ENCODE results near the gene SLC35D3.
"Not testable (repeated sequence)": the region's sequence is repeated elsewhere in the genome, so short reads cannot be mapped to it uniquely, and the experiment has no call there.

SLC35D3 gene

DNA sequence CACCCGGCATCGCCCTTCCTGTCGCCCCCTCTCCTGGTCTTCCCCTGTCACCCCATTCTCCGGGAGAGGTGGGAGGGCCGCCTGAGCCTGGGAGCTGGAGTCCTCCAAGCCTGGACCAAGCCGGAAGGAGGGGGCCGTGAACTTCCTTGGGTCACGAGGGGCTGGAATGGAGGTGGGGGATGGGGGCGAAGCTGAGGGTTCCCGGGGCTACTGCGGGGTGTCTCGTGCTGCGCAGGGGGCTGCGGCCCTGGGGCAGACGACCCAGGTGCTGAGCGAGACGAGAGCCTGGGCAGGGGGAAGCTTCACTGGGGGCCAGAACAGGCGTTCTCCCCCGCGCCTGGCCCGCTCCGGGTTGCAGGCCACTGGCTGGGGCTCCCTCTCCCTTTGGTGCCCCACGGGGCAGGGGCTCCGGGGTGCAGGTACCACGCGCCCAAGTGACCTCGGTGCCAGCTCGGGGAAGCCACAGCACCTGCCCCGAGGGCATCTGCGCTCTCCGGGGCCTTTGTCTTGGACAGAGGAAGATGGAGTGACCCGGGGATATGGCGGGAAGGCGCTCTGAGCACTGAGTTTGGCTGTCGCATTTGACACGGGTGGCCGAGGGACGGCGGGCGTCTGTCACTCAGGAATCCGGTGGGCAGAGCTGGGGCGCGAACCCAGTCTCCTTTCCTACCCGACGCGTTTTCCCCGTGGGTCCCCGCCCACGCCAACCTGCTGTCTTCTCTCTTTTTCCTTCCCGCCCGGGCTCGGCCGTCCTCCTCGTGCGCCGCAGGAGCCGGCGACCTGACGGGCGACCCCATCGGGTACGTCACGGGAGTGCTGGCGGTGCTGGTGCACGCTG is 1.2 kb downstream of the SLC35D3 start:
- no peak for DNase-seq

DNA sequence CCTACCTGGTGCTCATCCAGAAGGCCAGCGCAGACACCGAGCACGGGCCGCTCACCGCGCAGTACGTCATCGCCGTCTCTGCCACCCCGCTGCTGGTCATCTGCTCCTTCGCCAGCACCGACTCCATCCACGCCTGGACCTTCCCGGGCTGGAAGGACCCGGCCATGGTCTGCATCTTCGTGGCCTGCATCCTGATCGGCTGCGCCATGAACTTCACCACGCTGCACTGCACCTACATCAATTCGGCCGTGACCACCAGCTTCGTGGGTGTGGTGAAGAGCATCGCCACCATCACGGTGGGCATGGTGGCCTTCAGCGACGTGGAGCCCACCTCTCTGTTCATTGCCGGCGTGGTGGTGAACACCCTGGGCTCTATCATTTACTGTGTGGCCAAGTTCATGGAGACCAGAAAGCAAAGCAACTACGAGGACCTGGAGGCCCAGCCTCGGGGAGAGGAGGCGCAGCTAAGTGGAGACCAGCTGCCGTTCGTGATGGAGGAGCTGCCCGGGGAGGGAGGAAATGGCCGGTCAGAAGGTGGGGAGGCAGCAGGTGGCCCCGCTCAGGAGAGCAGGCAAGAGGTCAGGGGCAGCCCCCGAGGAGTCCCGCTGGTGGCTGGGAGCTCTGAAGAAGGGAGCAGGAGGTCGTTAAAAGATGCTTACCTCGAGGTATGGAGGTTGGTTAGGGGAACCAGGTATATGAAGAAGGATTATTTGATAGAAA is 2.0 kb downstream of the SLC35D3 start:
- no peak for DNase-seq

GRCh38 chr6:136926383-136926782 is 4.3 kb downstream of the SLC35D3 start:
- no peak for DNase-seq

GRCh38 chr6:136927292-136927691 is 5.2 kb downstream of the SLC35D3 start:
- no peak for DNase-seq

DNA sequence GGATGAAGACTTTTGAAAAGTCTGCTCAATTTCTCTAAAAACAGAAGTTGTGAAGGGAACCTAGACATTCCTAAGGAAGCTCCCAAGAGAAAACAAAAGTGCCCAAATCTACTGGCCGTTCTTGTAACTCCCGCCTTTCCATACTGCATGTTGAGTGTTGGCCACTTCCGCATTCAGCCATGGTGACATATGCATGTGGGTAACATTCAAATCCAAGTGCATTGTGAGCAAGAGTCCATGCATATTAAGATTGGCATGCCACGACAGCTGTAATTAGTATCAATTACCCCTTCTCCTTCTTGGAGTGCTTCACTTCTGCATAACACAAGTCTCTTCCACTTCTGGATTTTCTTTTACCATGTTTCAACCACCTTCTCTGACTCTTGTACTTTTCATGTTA is 8.4 kb downstream of the SLC35D3 start:
- DNase-seq: no peak

GRCh38 chr6:136932599-136932998 is 10.5 kb downstream of the SLC35D3 start:
- DNase-seq: no peak

DNA sequence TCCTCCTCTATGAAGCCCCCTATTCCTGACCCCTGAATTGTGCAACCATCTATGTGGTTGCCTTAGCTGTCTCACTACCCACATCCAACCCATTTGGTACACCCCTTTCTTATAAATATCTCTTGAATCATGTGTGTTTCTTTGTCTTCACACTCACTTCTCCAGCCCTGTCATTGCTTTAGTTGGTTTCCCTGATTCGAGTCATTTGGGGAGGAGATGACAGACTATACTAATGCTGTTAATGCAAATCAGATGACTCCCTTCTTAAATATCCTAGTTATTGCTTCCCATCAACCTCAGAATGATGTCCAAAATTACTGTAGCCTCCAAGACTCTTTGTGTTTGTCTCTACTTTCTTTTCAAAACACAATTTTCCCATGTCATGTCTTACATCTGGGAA is 23.0 kb downstream of the SLC35D3 start:
- DNase-seq: no peak

GRCh38 chr6:136945711-136946121 is 23.6 kb downstream of the SLC35D3 start:
- no peak for DNase-seq

DNA sequence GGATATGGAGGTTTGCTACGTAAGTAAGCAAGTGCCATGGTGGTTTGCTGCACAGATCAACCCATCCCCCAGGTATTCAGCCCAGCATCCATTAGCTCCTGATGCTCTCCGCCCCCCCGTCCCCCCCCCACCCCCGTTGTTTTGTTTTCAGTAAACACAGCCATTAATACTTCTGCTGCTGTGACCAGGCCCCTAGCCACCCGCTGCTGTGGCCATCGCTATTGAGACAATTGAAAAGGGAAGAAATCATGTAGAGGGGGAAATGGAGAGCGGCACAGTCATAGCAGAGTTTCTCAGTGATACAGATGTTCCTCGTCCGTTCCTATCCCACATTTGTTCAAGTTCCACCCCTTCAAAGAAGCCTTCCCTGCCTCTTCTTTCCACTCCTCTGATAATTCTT is 24.9 kb downstream of the SLC35D3 start:
- no peak for DNase-seq

- DNase-seq: not testable (repeated sequence)
Measured at GRCh38 chr6:136949957-136950356, 27.9 kb downstream of the SLC35D3 start.

GRCh38 chr6:136950436-136951126 is 28.5 kb downstream of the SLC35D3 start:
- DNase-seq: no peak

GRCh38 chr6:136952714-136953260 is 30.7 kb downstream of the SLC35D3 start:
- no peak for DNase-seq

DNA sequence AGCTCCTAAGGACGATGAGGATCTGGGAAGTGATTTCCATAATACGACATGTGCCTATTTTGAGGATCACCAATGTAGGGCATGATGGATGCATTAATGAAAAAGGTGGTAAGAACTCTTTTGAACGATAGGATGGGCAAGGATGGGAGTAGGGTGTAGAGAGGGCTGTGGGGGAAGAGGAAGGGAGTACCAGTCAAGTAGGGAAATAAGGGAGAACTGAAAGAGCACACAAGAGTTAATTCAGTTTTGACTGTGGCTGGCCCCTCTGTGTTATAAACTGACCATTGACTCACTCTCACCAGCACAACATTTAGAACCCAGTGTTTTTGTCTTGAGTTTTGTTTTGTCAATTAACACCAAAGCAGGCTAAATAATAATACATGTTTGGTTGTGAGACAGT is 33.0 kb downstream of the SLC35D3 start:
- DNase-seq: no peak

DNA sequence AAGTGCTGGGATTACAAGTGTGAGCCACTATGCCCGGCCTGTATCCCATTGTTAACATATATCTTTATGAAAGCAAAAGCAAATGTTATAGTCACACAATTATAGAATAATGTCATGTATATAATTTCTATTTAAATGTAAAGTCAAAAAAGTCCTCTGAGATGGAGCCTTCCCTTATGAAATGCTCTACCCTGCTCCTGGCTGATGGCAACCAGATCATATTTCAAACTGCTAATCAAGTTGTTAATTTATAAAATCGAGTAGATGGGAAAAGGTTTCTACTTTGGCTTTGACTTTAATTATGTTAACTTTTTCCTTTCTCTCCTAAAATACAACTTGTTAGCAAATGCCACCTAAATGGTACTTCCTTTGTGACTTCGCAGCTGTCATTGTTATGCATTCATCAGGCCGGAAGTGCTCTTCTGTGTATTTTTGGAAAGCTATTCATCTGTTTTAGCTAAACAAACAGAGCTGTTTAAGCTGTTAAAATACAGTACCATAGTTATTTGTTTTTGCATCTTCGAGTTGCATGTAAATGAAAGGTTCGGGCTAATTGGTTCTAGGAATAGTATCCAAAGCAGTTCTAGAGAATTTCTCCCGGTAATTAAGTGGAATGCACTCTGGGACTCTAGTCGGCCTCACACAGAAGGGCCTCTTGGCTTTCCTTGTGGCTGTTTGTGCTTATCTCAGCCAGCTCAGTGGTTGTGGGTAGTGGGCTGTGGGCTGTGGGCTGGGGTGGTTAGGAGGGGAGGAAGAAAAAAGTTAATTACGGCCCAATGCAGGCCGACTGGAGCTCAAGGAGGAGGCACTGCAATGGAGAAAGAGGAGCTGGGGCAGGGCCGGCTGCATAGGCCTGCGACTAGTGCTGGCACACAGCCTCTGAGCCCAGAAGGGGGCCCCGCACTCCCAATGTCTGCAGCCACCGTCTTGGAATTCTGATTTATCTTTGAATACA is 34.8 kb downstream of the SLC35D3 start:
- DNase-seq: no peak

GRCh38 chr6:136958168-136958567 is 36.1 kb downstream of the SLC35D3 start:
- no peak for DNase-seq

DNA sequence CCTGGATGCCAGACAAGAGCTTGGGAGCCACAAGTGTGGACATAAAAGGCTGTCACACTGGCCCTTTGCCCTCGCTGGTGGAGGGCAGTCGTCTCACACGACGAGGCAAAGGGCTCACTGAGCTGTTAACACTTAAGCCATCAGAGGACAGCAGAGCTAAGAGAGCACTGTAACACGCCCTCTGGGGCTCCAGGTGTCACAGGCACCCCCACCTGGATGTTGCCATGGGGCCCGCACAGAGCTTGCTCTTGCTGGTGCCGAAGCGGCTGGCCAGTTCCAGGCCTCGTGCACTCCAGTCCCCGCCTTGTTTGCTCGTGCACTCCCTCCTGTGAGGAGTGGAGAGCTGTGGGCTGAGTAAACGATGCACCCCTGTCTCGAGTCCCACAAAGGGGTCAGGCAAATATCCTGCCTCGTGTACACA is 37.4 kb downstream of the SLC35D3 start:
- DNase-seq: no peak

DNA sequence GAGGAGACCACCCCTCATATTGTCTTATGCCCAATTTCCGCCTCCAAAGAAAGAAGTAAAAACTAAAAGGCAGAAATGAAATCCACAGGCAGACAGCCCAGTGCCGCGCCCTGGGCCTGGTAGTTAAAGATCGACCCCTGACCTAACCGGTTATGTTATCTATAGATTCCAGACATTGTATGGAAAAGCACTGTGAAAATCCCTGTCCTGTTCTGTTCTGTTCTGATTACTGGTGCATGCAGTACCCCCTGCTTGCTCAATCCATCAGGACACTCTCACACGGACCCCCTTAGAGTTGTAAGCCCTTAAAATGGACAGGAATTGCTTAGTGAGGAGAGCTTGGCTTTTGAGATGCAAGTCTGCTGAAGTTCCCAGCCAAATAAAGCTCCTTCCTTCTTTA is 37.8 kb downstream of the SLC35D3 start:
- DNase-seq: not testable (repeated sequence)

DNA sequence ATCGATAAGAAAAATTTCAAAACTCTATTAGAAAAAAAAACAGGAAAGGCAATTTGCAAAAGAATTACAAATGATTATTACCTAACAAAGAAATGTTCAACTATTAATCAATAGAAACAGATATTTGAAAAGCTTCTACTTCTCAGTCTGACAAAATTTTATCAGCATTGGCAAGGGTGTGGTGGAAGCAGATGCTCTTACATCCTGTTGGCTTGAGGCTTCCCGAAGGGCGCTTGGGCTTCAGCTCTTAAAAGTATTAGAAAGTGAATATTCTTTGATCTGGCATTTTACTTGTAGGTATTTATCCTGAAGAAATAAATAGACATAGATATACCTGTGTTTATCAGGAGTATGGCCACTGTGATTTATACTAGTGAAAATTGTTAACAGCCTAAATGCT is 38.7 kb downstream of the SLC35D3 start:
- no peak for DNase-seq

GRCh38 chr6:136961848-136962247 is 39.7 kb downstream of the SLC35D3 start:
- no peak for DNase-seq

GRCh38 chr6:136962661-136963060 is 40.6 kb downstream of the SLC35D3 start:
- no peak for DNase-seq

DNA sequence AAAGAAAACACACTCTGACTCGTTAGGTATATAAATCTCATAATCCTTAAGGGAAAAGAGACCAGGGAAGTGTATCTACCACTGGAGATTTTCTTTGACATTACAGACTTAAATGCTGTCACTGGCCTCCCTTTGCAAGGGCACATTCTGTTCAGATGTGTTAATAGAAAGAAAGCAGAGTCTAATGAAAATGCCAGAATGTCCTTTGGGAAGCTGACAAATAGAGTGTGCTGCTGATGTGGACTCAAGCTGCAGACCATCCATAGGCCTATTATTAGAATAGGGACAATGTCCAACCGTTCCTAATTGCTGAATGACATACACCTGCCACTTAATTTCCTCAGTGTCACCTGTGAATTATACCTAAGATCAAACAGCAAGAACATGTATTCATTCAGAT is 41.2 kb downstream of the SLC35D3 start:
- no peak for DNase-seq

- DNase-seq: no peak
Measured at GRCh38 chr6:136964398-136964797, 42.3 kb downstream of the SLC35D3 start.
